Glutamatergic neuron (in vitro differentiated cells): Measurements from ENCODE around the gene GPR75. TPM values are rescaled to one million over a fixed set of nuclear protein-coding genes. Genes with fewer than 3 reads are reported as not detected.
"Not testable (repeated sequence)": the region's sequence is repeated elsewhere in the genome, so short reads cannot be mapped to it uniquely, and the experiment has no call there.

ENCODE experiments used
- DNase-seq: peaks from one replicate; pipeline ENCODE4 v3.0.0; 2022
- H3K27ac Mint-ChIP-seq: one replicate; pipeline ENCODE4 v1.8.0; 2020; ENCODE audit warnings: mild to moderate bottlenecking, mixed read lengths, inconsistent platforms; ENCODE audit not compliant: unreplicated experiment
- H3K27me3 Mint-ChIP-seq: one replicate; pipeline ENCODE4 v1.8.0; 2020; ENCODE audit warnings: mild to moderate bottlenecking, moderate library complexity, mixed read lengths, inconsistent platforms; ENCODE audit not compliant: unreplicated experiment
- H3K36me3 Mint-ChIP-seq: one replicate; pipeline ENCODE4 v1.8.0; 2020; ENCODE audit warnings: mild to moderate bottlenecking, mixed read lengths, inconsistent platforms; ENCODE audit not compliant: unreplicated experiment
- H3K4me1 Mint-ChIP-seq: one replicate; pipeline ENCODE4 v1.8.0; 2020; ENCODE audit warnings: mild to moderate bottlenecking, low read depth, mixed read lengths, inconsistent platforms; ENCODE audit not compliant: unreplicated experiment
- H3K4me3 Mint-ChIP-seq: one replicate; pipeline ENCODE4 v1.8.0; 2020; ENCODE audit warnings: mild to moderate bottlenecking, mixed read lengths, inconsistent platforms; ENCODE audit not compliant: unreplicated experiment
- H3K9me3 Mint-ChIP-seq: one replicate; pipeline ENCODE4 v1.8.0; 2020; ENCODE audit warnings: mild to moderate bottlenecking, moderate library complexity, mixed read lengths, inconsistent platforms; ENCODE audit not compliant: unreplicated experiment
- CTCF ChIP-seq: fragments of 200-600 bp; sonication (generic); IDR thresholded peaks from one replicate; pipeline ENCODE4 v1.5.0; 2021; ENCODE audit not compliant: partially characterized antibody, unreplicated experiment
- total RNA-seq: library from RNA; stranded (reverse); fragmentation: NEBNext Ultra II Directional; extraction: Animal tissue kit (Norgen Biotek cat#: 25700); gene quantifications from one replicate; pipeline ENCODE4 v1.2.1, GENCODE V29; 2021; ENCODE audit not compliant: unreplicated experiment

The GPR75 gene
- total RNA-seq, 1 donor from 2014 or later, result 5.6 TPM

- H3K4me1 Mint-ChIP-seq, result peaks cover 9% of the 10 kb centered on the region
- no peak for DNase-seq
- peaks cover 2% of the 10 kb centered on the region for H3K27me3 Mint-ChIP-seq
- no peak for TF ChIP-seq CTCF
- peaks cover 9% of the 10 kb centered on the region for H3K36me3 Mint-ChIP-seq
- H3K4me3 Mint-ChIP-seq, result no peak overlapping the region
- peaks cover 1% of the 10 kb centered on the region for H3K9me3 Mint-ChIP-seq
- H3K27ac Mint-ChIP-seq, result no peak overlapping the region
Observed at GRCh38 chr2:53856272-53856671, 3.5 kb downstream of the GPR75 start.

GRCh38 chr2:53854678-53855077, 5.1 kb downstream of the GPR75 start:
- Mint-ChIP-seq H3K4me1 (peaks cover 9% of the 10 kb centered on the region), H3K4me3 (no peak overlapping the region), H3K36me3 (peaks cover 9% of the 10 kb centered on the region), H3K9me3 (peaks cover 1% of the 10 kb centered on the region), H3K27me3 (peaks cover 2% of the 10 kb centered on the region), H3K27ac (no peak overlapping the region)
- DNase-seq, result no peak
- no peak for TF ChIP-seq CTCF

- DNase-seq, result no peak
- peaks cover 4% of the 10 kb centered on the region for H3K4me1 Mint-ChIP-seq
Observed at GRCh38 chr2:53852532-53852931, 7.2 kb downstream of the GPR75 start.

GRCh38 chr2:53851052-53851757, 8.6 kb downstream of the GPR75 start:
- not testable (repeated sequence) for H3K4me3 Mint-ChIP-seq, H3K36me3 Mint-ChIP-seq, H3K27ac Mint-ChIP-seq, H3K4me1 Mint-ChIP-seq, H3K9me3 Mint-ChIP-seq, DNase-seq, H3K27me3 Mint-ChIP-seq

More at GRCh38 chr2:53852532-53852931, 7.2 kb downstream of the GPR75 start:
- Mint-ChIP-seq H3K36me3 (peaks cover 9% of the 10 kb centered on the region), H3K27me3 (peaks cover 2% of the 10 kb centered on the region), H3K4me3 (no peak overlapping the region), H3K9me3 (peaks cover 1% of the 10 kb centered on the region), H3K27ac (no peak overlapping the region)
- TF ChIP-seq CTCF, result no peak

DNA sequence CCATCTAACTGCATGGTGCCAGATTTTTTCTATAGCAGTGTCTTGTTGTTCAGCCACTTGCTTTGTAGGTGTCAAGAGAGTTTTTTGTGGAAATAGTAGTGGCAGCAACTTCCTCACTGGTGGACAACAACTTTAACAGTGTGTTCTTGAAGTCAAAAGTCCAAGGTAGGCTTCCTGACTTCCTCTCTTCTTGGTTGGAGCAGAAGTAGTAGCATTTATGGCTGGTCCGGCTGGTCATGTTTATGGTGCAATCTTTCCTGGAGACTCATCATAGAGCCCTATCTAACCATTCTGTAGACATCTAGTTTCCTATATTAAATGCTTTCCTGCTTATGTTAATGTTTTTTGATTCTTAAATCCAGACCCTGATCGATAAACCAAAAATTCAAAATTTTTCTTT, 11.7 kb downstream of the GPR75 start:
- Mint-ChIP-seq H3K27me3 (peaks cover under 1% of the 10 kb centered on the region), H3K36me3 (no peaks in the 10 kb centered on the region), H3K4me1 (no peaks in the 10 kb centered on the region), H3K9me3 (peaks cover under 1% of the 10 kb centered on the region), H3K27ac (no peak overlapping the region), H3K4me3 (no peak overlapping the region)
- no peak for DNase-seq
- TF ChIP-seq CTCF, result no peak
